Measurements from ENCODE around the gene GPR33. TPM values are rescaled to one million over a fixed set of nuclear protein-coding genes. Genes with fewer than 3 reads are reported as not detected.
A peak's percentile ranks its signal among the peaks of the same experiment; 100 is the strongest.

GPR33 gene, protein sequence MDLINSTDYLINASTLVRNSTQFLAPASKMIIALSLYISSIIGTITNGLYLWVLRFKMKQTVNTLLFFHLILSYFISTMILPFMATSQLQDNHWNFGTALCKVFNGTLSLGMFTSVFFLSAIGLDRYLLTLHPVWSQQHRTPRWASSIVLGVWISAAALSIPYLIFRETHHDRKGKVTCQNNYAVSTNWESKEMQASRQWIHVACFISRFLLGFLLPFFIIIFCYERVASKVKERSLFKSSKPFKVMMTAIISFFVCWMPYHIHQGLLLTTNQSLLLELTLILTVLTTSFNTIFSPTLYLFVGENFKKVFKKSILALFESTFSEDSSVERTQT
- not detected in 2 replicates for total RNA-seq (2014; rRNA removed; shearing (Covaris generic))
- not detected in 2 replicates for total RNA-seq (2022)
- not detected for Bru-seq, nascent RNA
- not detected for BruChase-seq, experiment 1, labeled RNA remaining after a 6-hour chase
- BruChase-seq, experiment 2, labeled RNA remaining after a 2-hour chase: not detected
- long read RNA-seq: 0 reads

DNA sequence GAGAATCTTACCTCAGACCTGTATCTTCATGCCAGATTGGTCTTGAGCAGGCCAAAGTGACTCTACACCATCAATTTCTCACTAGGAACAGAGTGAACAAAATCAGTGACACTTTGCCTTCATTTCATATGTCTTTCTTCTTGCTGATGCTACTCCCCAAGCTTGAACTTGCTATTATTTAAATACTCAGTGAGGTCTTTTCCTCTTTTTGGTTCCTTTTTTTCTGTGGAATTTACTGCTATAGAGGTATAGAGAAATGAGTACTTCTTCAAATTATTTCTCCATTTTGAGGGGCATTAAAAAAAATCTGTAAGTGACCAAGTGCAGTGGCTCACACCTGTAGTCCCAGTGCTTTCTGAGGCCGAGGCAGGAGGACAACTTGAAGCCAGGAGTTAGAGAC is at the start of gene GPR33:
Gene GPR33, minus strand, starts transcription at position 154 of the 400 bp plus-strand sequence. CDS start 4,074 bp downstream, outside the sequence.
- no peak for DNase-seq (ENCODE audit: low spot score)
- peak within 1 kb of the TSS; percentile 22; the same call in 1 of the 2 replicates for H2AFZ ChIP-seq (ENCODE audit: low read length)
- no peaks in the 10 kb centered on the region for H3K9me2 ChIP-seq (ENCODE audit: insufficient read depth, low read length)
- CTCF ChIA-PET (ENCODE audit: unreplicated experiment): no interaction called here
- POLR2A ChIA-PET: interaction anchor here (1.4 kb wide), 1 partner anchor 30 kb away, joined by 5 read pairs; the partner anchor contains the start of gene DTD2
- intact Hi-C loops (cut with micrococcal nuclease; ENCODE audit: unreplicated experiment): no loop called here
- no peak within 1 kb of the TSS for H3K4me3 ChIP-seq (ENCODE audit: low read depth, low read length, poor library complexity, severe bottlenecking)
- no peaks in the 10 kb centered on the region for H3K36me3 ChIP-seq (ENCODE audit: insufficient read depth, low read length)
- peaks cover 44% of the 10 kb centered on the region for H3K4me1 ChIP-seq (ENCODE audit: insufficient read depth, low read length, poor library complexity, severe bottlenecking)
- H3K9me3 ChIP-seq (ENCODE audit: low read length): no peaks in the 10 kb centered on the region
- no peak within 1 kb of the TSS for H3K4me2 ChIP-seq (ENCODE audit: low read length)
- BruUV-seq (replicated peaks): no TSS peak
- H3K27ac ChIP-seq (ENCODE audit: low read depth, low read length, poor library complexity, severe bottlenecking): no peak within 1 kb of the TSS
- H3K79me2 ChIP-seq (ENCODE audit: insufficient read depth, low read depth, low read length): no peaks in the 10 kb centered on the region
- H4K20me1 ChIP-seq (ENCODE audit: insufficient read depth, low read length): no peaks in the 10 kb centered on the region
- TF ChIP-seq EZH2phosphoT487 (IDR thresholded peaks at IDR 0.05; ENCODE audit: borderline replicate concordance, low read depth, low read length): no peak
- TF ChIP-seq, protein P1, sequence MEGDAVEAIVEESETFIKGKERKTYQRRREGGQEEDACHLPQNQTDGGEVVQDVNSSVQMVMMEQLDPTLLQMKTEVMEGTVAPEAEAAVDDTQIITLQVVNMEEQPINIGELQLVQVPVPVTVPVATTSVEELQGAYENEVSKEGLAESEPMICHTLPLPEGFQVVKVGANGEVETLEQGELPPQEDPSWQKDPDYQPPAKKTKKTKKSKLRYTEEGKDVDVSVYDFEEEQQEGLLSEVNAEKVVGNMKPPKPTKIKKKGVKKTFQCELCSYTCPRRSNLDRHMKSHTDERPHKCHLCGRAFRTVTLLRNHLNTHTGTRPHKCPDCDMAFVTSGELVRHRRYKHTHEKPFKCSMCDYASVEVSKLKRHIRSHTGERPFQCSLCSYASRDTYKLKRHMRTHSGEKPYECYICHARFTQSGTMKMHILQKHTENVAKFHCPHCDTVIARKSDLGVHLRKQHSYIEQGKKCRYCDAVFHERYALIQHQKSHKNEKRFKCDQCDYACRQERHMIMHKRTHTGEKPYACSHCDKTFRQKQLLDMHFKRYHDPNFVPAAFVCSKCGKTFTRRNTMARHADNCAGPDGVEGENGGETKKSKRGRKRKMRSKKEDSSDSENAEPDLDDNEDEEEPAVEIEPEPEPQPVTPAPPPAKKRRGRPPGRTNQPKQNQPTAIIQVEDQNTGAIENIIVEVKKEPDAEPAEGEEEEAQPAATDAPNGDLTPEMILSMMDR (conservative IDR thresholded peaks at IDR 0.05; ENCODE audit: low read length): no peak

DNA sequence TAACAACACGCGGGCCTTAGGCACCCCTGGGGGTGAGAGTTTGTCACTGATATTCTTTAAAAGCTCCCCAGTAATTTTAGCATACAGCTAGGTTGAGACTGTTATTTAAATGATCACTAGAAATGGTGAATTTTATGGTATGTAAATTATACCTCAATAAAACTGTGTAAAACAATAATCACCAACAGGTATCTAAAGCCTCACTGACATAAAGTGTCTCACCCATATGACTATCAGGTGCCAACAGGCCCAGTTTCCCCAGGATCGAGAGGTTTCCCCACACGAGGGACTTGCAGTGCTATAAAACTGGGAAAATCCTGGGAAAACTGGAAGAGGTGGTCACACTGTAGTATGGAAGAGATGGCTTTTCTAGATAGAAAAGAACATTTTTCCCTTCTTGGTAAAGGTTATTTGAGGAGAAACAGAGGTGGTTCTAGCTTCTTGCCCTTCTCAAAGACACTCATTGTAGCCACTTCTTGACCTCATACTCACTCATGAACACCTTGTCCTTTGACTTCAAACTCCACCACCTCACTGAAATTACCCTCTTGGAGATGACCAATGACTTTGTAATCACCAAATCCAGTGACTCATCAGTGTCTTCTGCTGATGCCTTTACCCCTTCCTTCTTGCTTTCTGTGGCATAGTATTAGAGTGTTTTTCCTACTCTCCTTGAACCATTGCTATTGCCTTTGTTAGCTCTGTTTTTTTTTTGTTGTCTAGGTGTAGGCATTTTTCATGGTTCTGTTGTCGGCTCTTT is 48.5 kb upstream of the GPR33 start:
- Histone ChIP-seq H3K4me1 (ENCODE audit: insufficient read depth, low read length, poor library complexity, severe bottlenecking) (no peaks in the 10 kb centered on the region), H2AFZ (ENCODE audit: low read length) (no peak overlapping the region), H3K4me2 (ENCODE audit: low read length) (no peak overlapping the region), H3K4me3 (ENCODE audit: low read depth, low read length, poor library complexity, severe bottlenecking) (no peak overlapping the region), H3K27ac (ENCODE audit: low read depth, low read length, poor library complexity, severe bottlenecking) (no peak overlapping the region), H4K20me1 (ENCODE audit: insufficient read depth, low read length) (no peaks in the 10 kb centered on the region), H3K36me3 (ENCODE audit: insufficient read depth, low read length) (no peaks in the 10 kb centered on the region), H3K79me2 (ENCODE audit: insufficient read depth, low read depth, low read length) (no peaks in the 10 kb centered on the region), H3K9me2 (ENCODE audit: insufficient read depth, low read length) (no peaks in the 10 kb centered on the region), H3K9me3 (ENCODE audit: low read length) (no peaks in the 10 kb centered on the region)
- TF ChIP-seq, protein P1 (conservative IDR thresholded peaks at IDR 0.05; ENCODE audit: low read length): no peak
- TF ChIP-seq EZH2phosphoT487 (IDR thresholded peaks at IDR 0.05; ENCODE audit: borderline replicate concordance, low read depth, low read length): no peak
- no peak for DNase-seq (ENCODE audit: low spot score)
- intact Hi-C loops (cut with micrococcal nuclease; ENCODE audit: unreplicated experiment): no loop called here
- ChIA-PET CTCF (ENCODE audit: unreplicated experiment) (no interaction called here), POLR2A (interaction anchor here (0.6 kb wide), 1 partner anchor 26 kb away, joined by 3 read pairs; no protein-coding TSS in a partner anchor)
- BruUV-seq (replicated peaks): no TSS peak

Measured in OCI-LY7 (cell line).